Activated CD4-positive, alpha-beta memory T cell treated with anti-CD3 and anti-CD28 coated beads for 36 hours (primary cell): ENCODE measurements around the gene PPM1H. TPM values are rescaled to one million over a fixed set of nuclear protein-coding genes. Genes with fewer than 3 reads are reported as not detected.
"Not testable (repeated sequence)": the region's sequence is repeated elsewhere in the genome, so short reads cannot be mapped to it uniquely, and the experiment has no call there.

Experiments used
- CTCF ChIA-PET: fragments of 350-600 bp; sonication (Branson Sonifier 250); formaldehyde crosslinking; loops from one replicate; lab custom pipeline; 2021; ENCODE audit warnings: antibody characterized with exemption, inconsistent platforms; lab: Charles Lee
- POLR2A ChIA-PET: fragments of 350-600 bp; sonication (Branson Sonifier 250); formaldehyde crosslinking; loops from one replicate; lab custom pipeline; 2021; ENCODE audit warnings: antibody characterized with exemption; lab: Charles Lee
- DNase-seq: peaks from one replicate; pipeline ENCODE4 v3.0.0-alpha.2; 2020
- H3K27ac Mint-ChIP-seq: one replicate; pipeline ENCODE4 v1.8.0; 2021; ENCODE audit warnings: mixed read lengths
- H3K27me3 Mint-ChIP-seq: one replicate; pipeline ENCODE4 v1.8.0; 2021; ENCODE audit warnings: mixed read lengths
- H3K36me3 Mint-ChIP-seq: one replicate; pipeline ENCODE4 v1.8.0; 2021; ENCODE audit warnings: mixed read lengths
- H3K4me1 Mint-ChIP-seq: one replicate; pipeline ENCODE4 v1.8.0; 2021; ENCODE audit warnings: low read depth, mixed read lengths
- H3K4me3 Mint-ChIP-seq: one replicate; pipeline ENCODE4 v1.8.0; 2021; ENCODE audit warnings: mild to moderate bottlenecking, mixed read lengths
- H3K9me3 Mint-ChIP-seq: one replicate; pipeline ENCODE4 v1.8.0; 2021; ENCODE audit warnings: mixed read lengths
- intact Hi-C: fragments of 100-400 bp; cut with micrococcal nuclease; formaldehyde crosslinking; loops from one replicate; pipeline ENCODE4 v1.15.1; 2023
- total RNA-seq, 2 experiments: library from RNA; stranded (reverse); gene quantifications; one replicate each; pipeline ENCODE4 v1.2.3, GENCODE V29; 2021

PPM1H gene
- total RNA-seq, 2 experiments from 2014 or later: not detected

GRCh38 chr12:62834971-62835547, 99.9 kb downstream of the PPM1H start:
- Mint-ChIP-seq H3K4me3 (no peak overlapping the region), H3K27ac (no peak overlapping the region), H3K4me1 (no peaks in the 10 kb centered on the region), H3K9me3 (no peaks in the 10 kb centered on the region), H3K36me3 (no peaks in the 10 kb centered on the region), H3K27me3 (peaks cover 2% of the 10 kb centered on the region)
- ChIA-PET POLR2A (no interaction called here), CTCF (no interaction called here)
- intact Hi-C loops: no loop called here
- no peak for DNase-seq

- Mint-ChIP-seq H3K36me3 (no peaks in the 10 kb centered on the region), H3K27me3 (peaks cover 2% of the 10 kb centered on the region), H3K4me1 (no peaks in the 10 kb centered on the region), H3K27ac (no peak overlapping the region), H3K4me3 (no peak overlapping the region), H3K9me3 (no peaks in the 10 kb centered on the region)
- ChIA-PET CTCF (no interaction called here), POLR2A (no interaction called here)
- no peak for DNase-seq
- intact Hi-C loops: no loop called here
These were observed 100.5 kb downstream of the PPM1H start for GRCh38 chr12:62834406-62834805.

GRCh38 chr12:62833634-62834033, 101.3 kb downstream of the PPM1H start:
- DNase-seq: no peak
- Mint-ChIP-seq H3K9me3 (no peaks in the 10 kb centered on the region), H3K36me3 (no peaks in the 10 kb centered on the region), H3K4me1 (no peaks in the 10 kb centered on the region), H3K4me3 (no peak overlapping the region), H3K27me3 (no peaks in the 10 kb centered on the region), H3K27ac (no peak overlapping the region)
- intact Hi-C loops: no loop called here
- ChIA-PET CTCF (no interaction called here), POLR2A (no interaction called here)

GRCh38 chr12:62832558-62832957, 102.4 kb downstream of the PPM1H start:
- no peak for DNase-seq
- intact Hi-C loops: no loop called here
- Mint-ChIP-seq H3K27ac (no peak overlapping the region), H3K4me1 (no peaks in the 10 kb centered on the region), H3K9me3 (no peaks in the 10 kb centered on the region), H3K36me3 (no peaks in the 10 kb centered on the region), H3K4me3 (no peak overlapping the region), H3K27me3 (no peaks in the 10 kb centered on the region)
- ChIA-PET POLR2A (no interaction called here), CTCF (no interaction called here)

- intact Hi-C loops: no loop called here
- no peak overlapping the region for H3K27ac Mint-ChIP-seq
- ChIA-PET POLR2A (no interaction called here), CTCF (no interaction called here)
- H3K4me1 Mint-ChIP-seq: no peaks in the 10 kb centered on the region
- no peaks in the 10 kb centered on the region for H3K27me3 Mint-ChIP-seq
- no peaks in the 10 kb centered on the region for H3K36me3 Mint-ChIP-seq
- DNase-seq: no peak
- H3K4me3 Mint-ChIP-seq: no peak overlapping the region
- no peaks in the 10 kb centered on the region for H3K9me3 Mint-ChIP-seq
These were observed 102.9 kb downstream of the PPM1H start for GRCh38 chr12:62832027-62832426.

DNA sequence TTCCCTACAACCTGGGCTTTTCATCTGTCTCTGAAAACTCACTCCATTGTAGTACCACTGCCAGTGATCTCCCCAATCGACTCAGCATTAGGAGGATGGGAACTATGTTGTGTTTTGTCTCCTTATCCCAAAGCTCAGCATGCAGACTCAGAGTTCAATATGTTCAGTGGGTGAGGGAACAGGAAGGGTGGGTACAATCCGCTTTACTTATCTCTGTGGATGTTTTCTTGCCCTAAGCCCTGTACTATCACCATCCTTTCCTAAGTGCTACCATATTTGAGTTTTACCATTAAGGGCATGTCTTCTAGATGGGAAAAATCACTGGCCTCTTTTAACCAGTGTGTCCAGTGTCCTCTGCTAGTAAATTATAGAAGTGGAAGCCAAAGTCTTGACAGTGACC, 107.1 kb downstream of the PPM1H start:
- ChIA-PET POLR2A (no interaction called here), CTCF (no interaction called here)
- intact Hi-C loops: no loop called here
- H3K9me3 Mint-ChIP-seq: no peaks in the 10 kb centered on the region
- no peaks in the 10 kb centered on the region for H3K36me3 Mint-ChIP-seq
- no peak overlapping the region for H3K27ac Mint-ChIP-seq
- DNase-seq: no peak
- H3K27me3 Mint-ChIP-seq: peaks cover 11% of the 10 kb centered on the region
- H3K4me3 Mint-ChIP-seq: no peak overlapping the region
- no peaks in the 10 kb centered on the region for H3K4me1 Mint-ChIP-seq

- ChIA-PET CTCF (no interaction called here), POLR2A (no interaction called here)
- H3K36me3 Mint-ChIP-seq: no peaks in the 10 kb centered on the region
These were observed 107.9 kb downstream of the PPM1H start for GRCh38 chr12:62827042-62827441.

GRCh38 chr12:62817556-62818271, 117.2 kb downstream of the PPM1H start:
- Mint-ChIP-seq H3K4me3 (no peak overlapping the region), H3K27ac (no peak overlapping the region), H3K9me3 (no peaks in the 10 kb centered on the region), H3K4me1 (peaks cover 5% of the 10 kb centered on the region), H3K27me3 (peaks cover 39% of the 10 kb centered on the region), H3K36me3 (no peaks in the 10 kb centered on the region)
- ChIA-PET POLR2A (no interaction called here), CTCF (no interaction called here)
- DNase-seq: no peak
- intact Hi-C loops: no loop called here

More at GRCh38 chr12:62827042-62827441, 107.9 kb downstream of the PPM1H start:
- intact Hi-C loops: no loop called here
- no peaks in the 10 kb centered on the region for H3K9me3 Mint-ChIP-seq
- no peak overlapping the region for H3K4me3 Mint-ChIP-seq
- H3K4me1 Mint-ChIP-seq: no peaks in the 10 kb centered on the region
- no peak overlapping the region for H3K27ac Mint-ChIP-seq
- no peak for DNase-seq
- H3K27me3 Mint-ChIP-seq: peaks cover 18% of the 10 kb centered on the region

GRCh38 chr12:62814243-62814642, 120.7 kb downstream of the PPM1H start:
- H3K9me3 Mint-ChIP-seq: no peaks in the 10 kb centered on the region
- H3K27ac Mint-ChIP-seq: no peak overlapping the region
- DNase-seq: no peak
- CTCF ChIA-PET: interaction anchor here (1.8 to 7.5 kb wide), 6 partner anchors 16 to 379 kb away, joined by 5 to 49 read pairs (median 8); no protein-coding TSS in a partner anchor
- no peaks in the 10 kb centered on the region for H3K36me3 Mint-ChIP-seq
- intact Hi-C loops: loop anchor here (5.0 kb wide), 1 partner anchor 377 kb away; no protein-coding TSS in a partner anchor
- H3K27me3 Mint-ChIP-seq: peaks cover 19% of the 10 kb centered on the region
- H3K4me3 Mint-ChIP-seq: no peak overlapping the region
- peaks cover 6% of the 10 kb centered on the region for H3K4me1 Mint-ChIP-seq
- POLR2A ChIA-PET: interaction anchor here (0.6 kb wide), 1 partner anchor 12 kb away, joined by 5 read pairs; no protein-coding TSS in a partner anchor

GRCh38 chr12:62813031-62813829, 121.7 kb downstream of the PPM1H start:
- intact Hi-C loops: loop anchor here (5.0 kb wide), 1 partner anchor 376 kb away; no protein-coding TSS in a partner anchor
- CTCF ChIA-PET: interaction anchor here (0.8 to 7.5 kb wide), 9 partner anchors 15 to 378 kb away, joined by 4 to 49 read pairs (median 7); no protein-coding TSS in a partner anchor
- Mint-ChIP-seq H3K4me1 (peaks cover 11% of the 10 kb centered on the region), H3K27ac (no peak overlapping the region), H3K27me3 (peaks cover 17% of the 10 kb centered on the region), H3K9me3 (no peaks in the 10 kb centered on the region), H3K4me3 (no peak overlapping the region), H3K36me3 (no peaks in the 10 kb centered on the region)
- peak; percentile 53 for DNase-seq
- POLR2A ChIA-PET: interaction anchor here (0.6 kb wide), 1 partner anchor 11 kb away, joined by 5 read pairs; no protein-coding TSS in a partner anchor

DNA sequence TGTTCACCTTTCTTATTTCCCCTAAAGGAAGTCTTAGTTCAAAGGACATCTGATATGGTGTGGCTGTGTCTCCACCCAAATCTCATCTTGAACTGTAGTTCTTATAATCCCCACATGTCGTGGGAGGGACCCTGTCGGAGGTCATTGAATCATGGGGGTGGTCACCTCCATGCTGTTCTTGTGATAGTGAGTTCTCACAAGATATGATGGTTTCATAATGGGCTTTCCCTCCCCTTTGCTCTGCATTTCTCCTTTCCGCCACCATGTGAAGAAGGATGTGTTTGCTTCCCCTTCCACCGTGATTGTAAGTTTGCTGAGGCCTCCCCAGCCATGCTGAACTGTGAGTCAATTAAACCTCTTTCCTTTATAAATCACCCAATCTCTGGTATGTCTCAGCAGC, 123.5 kb downstream of the PPM1H start:
- CTCF ChIA-PET: interaction anchor here (7.5 kb wide), 1 partner anchor 14 kb away, joined by 49 read pairs; no protein-coding TSS in a partner anchor
- H3K9me3 Mint-ChIP-seq, DNase-seq, H3K27ac Mint-ChIP-seq, H3K27me3 Mint-ChIP-seq, H3K36me3 Mint-ChIP-seq, H3K4me3 Mint-ChIP-seq, POLR2A ChIA-PET: not testable (repeated sequence)
- intact Hi-C loops: loop anchor here (5.0 kb wide), 1 partner anchor 374 kb away; no protein-coding TSS in a partner anchor
- peaks cover 11% of the 10 kb centered on the region for H3K4me1 Mint-ChIP-seq
